ENCODE measurements around the gene MMP28. TPM values are rescaled to one million over a fixed set of nuclear protein-coding genes. Genes with fewer than 3 reads are reported as not detected.
"Not testable (repeated sequence)": the region's sequence is repeated elsewhere in the genome, so short reads cannot be mapped to it uniquely, and the experiment has no call there.

MMP28 gene
- polyA plus RNA-seq, 4 donors = 1.9 to 11.0 (median 2.4) TPM

- no peak for DNase-seq (ENCODE audit: low read depth in 4 of 4, low spot score in 3 of 4)
Measured at GRCh38 chr17:35768797-35769196, 26.6 kb downstream of the MMP28 start.

GRCh38 chr17:35766903-35767510 lies 28.4 kb downstream of the MMP28 start:
- no peak for DNase-seq (ENCODE audit: low read depth in 4 of 4, low spot score in 3 of 4)

- no peak for DNase-seq (ENCODE audit: low read depth in 4 of 4, low spot score in 3 of 4)
Measured at GRCh38 chr17:35766489-35766877, 29.0 kb downstream of the MMP28 start.

GRCh38 chr17:35765756-35766488 lies 29.5 kb downstream of the MMP28 start:
- no peak for DNase-seq (ENCODE audit: low read depth in 4 of 4, low spot score in 3 of 4)

- no peak for DNase-seq (ENCODE audit: low read depth in 4 of 4, low spot score in 3 of 4)
Measured at GRCh38 chr17:35765086-35765710, 30.2 kb downstream of the MMP28 start.

GRCh38 chr17:35764123-35764991 lies 31.1 kb downstream of the MMP28 start:
- peak; percentile 69 to 82 (median 80) for DNase-seq (ENCODE audit: low read depth in 4 of 4, low spot score in 3 of 4)

- no peak for DNase-seq (ENCODE audit: low read depth in 4 of 4, low spot score in 3 of 4)
Measured at GRCh38 chr17:35763767-35764122, 31.7 kb downstream of the MMP28 start.

- no peak for DNase-seq (ENCODE audit: low read depth in 4 of 4, low spot score in 3 of 4)
Measured at GRCh38 chr17:35761601-35762000, 33.8 kb downstream of the MMP28 start.

GRCh38 chr17:35760587-35760986 lies 34.9 kb downstream of the MMP28 start, which contains the start of gene C17orf50:
C17orf50 (plus strand) TSS chr17:35760887; CDS start chr17:35760942, 55 bp downstream.
- no peak for DNase-seq (ENCODE audit: low read depth in 4 of 4, low spot score in 3 of 4)

GRCh38 chr17:35757243-35757642 lies 38.2 kb downstream of the MMP28 start:
- DNase-seq (ENCODE audit: low read depth in 4 of 4, low spot score in 3 of 4) = no peak

- DNase-seq (ENCODE audit: low read depth in 4 of 4, low spot score in 3 of 4) = no peak
Measured at GRCh38 chr17:35752945-35753764, 42.3 kb downstream of the MMP28 start, which contains the start of gene GAS2L2. GAS2L2 (minus strand) TSS chr17:35753239; CDS start chr17:35752850, 389 bp downstream.

- DNase-seq (ENCODE audit: low read depth in 4 of 4, low spot score in 3 of 4) = no peak
Measured at GRCh38 chr17:35752471-35752870, 43.0 kb downstream of the MMP28 start.

- not testable (repeated sequence) for DNase-seq (ENCODE audit: low read depth in 4 of 4, low spot score in 3 of 4)
Measured at GRCh38 chr17:35751541-35751940, 43.9 kb downstream of the MMP28 start.

- no peak for DNase-seq (ENCODE audit: low read depth in 4 of 4, low spot score in 3 of 4)
Measured at GRCh38 chr17:35750526-35751395, 44.7 kb downstream of the MMP28 start.

- no peak for DNase-seq (ENCODE audit: low read depth in 4 of 4, low spot score in 3 of 4)
Measured at GRCh38 chr17:35749560-35750412, 45.7 kb downstream of the MMP28 start.

GRCh38 chr17:35748979-35749378 lies 46.5 kb downstream of the MMP28 start:
- DNase-seq (ENCODE audit: low read depth in 4 of 4, low spot score in 3 of 4) = no peak

- no peak for DNase-seq (ENCODE audit: low read depth in 4 of 4, low spot score in 3 of 4)
Measured at GRCh38 chr17:35748341-35748841, 47.0 kb downstream of the MMP28 start.

- peak in 1 of 4 donors; percentile 53 for DNase-seq (ENCODE audit: low read depth in 4 of 4, low spot score in 3 of 4)
Measured at GRCh38 chr17:35747540-35748017, 47.9 kb downstream of the MMP28 start.

Measured in left renal pelvis (tissue), 4 donors.